H54 (cell line): ENCODE data around the gene CCM2L.
A peak's percentile ranks its signal among the peaks of the same experiment; 100 is the strongest.

ENCODE experiments used
- DNase-seq: peaks from one replicate; pipeline ENCODE4 v3.0.0; 2011; ENCODE audit warnings: low spot score, mixed read lengths; ENCODE audit not compliant: insufficient read length
- FAIRE-seq: peaks from 3 replicates; lab custom pipeline; 2011; peaks lifted over from hg19 to GRCh38; lab: Jason Lieb, UNC
- POLR2A ChIP-seq: IDR thresholded peaks from 2 replicates; pipeline ENCODE4 v1.6.1; 2011; ENCODE audit warnings: low read depth, mild to moderate bottlenecking, low read length

CCM2L gene

DNA sequence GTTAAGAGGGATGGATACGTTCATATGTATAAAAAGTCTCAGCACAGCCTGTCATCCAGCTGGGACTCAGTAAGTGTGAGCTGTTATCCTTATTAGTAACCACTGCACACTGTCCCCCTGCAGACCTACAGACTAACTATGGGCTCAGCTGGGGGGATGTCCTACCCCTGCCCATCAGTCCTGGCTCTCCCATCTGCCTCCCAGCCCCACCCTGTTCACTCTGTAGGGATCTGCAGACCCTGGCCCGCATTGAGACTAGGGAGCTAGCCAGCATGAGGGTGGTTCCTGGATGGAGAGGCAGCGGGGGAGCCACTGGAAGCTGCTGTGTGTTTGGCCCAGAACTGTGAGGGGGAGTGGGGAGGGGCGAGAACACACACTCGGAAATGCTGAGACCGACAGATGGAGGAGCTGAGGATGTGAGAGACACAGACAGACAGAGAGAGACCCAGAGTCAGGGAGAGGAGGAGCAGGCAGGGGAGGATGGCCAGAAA is 25.2 kb upstream of the CCM2L start:
- FAIRE-seq (no peak), DNase-seq (no peak)
- TF ChIP-seq POLR2A = no peak

DNA sequence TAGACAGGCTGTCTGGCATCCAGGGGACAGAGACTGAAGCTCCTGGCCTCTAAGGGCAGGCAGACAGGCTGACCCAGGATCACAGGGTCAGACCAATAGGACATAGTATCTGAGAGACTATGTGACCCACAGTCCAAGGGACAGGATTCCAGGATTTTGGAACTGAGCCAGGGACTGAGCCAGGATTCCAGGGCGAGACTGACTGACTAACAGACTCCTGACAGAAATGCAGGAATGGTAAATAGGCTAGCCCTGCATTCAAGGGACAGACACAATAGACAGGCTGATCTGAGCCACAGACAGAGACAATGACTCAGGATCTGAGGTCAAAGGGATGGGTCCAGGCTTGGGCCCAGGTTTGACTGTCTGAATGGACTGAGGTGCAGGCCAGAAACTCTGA is 22.5 kb upstream of the CCM2L start:
- DNase-seq = peak; percentile 60
- no peak for TF ChIP-seq POLR2A
- FAIRE-seq = no peak

DNA sequence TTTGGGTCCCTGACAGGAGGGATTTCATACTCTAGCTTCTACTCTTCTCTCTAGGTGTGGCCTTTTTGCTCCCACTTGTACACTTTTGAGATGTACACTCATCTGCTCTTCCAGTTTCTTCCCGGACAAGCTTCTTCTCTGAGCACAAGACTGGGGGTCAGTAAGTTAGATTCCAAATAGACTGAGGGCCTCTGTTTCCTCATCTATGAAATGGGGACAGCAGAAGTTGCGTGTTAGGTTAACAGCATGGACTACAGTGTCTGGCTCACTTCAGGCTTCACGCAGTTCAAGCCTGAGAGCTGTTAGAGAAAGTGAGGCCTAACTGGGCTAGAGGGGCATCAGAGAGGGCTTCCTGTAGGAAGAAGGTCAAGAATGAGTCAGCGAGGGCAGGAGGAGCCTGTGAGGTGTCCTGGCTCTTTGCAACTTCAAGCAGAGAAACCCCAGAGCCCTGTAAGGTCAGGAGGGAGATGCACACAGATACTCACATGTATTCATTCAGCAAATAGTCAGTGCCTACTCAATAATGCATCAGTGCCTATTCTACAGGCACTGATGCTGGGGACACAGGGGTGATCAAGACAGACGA is 21.7 kb upstream of the CCM2L start:
- DNase-seq (no peak), FAIRE-seq (no peak)
- no peak for TF ChIP-seq POLR2A

DNA sequence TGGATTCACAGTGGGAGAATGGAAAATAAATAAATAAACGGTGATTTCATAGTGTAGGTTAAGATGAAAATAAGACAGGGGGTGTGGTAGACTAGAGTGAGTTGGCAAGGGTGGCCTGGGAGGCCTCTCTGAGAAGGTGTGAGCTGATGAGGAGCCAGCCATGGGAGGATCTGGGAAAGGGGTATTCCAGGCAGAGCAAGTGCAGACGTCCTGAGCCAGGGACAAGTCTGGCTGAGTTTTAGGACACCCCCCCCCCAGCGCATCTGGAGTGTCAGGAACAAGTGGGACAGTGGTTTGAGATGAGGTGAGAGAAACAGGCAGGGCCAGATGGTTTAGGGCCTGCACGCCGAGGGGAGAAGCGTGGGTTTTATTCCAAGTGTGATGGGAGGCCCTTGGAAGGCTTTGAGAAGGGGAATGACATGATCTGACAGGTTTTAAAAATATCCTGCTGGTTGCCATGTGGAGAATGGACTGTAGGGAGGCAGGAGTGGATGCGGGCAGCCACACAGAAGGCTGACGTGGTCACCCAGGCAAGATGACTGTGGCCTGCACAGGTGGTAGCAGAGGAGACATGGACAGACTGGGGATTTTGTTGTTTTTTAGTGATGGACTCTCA is 21.1 kb upstream of the CCM2L start:
- FAIRE-seq = no peak
- TF ChIP-seq POLR2A = no peak
- no peak for DNase-seq

DNA sequence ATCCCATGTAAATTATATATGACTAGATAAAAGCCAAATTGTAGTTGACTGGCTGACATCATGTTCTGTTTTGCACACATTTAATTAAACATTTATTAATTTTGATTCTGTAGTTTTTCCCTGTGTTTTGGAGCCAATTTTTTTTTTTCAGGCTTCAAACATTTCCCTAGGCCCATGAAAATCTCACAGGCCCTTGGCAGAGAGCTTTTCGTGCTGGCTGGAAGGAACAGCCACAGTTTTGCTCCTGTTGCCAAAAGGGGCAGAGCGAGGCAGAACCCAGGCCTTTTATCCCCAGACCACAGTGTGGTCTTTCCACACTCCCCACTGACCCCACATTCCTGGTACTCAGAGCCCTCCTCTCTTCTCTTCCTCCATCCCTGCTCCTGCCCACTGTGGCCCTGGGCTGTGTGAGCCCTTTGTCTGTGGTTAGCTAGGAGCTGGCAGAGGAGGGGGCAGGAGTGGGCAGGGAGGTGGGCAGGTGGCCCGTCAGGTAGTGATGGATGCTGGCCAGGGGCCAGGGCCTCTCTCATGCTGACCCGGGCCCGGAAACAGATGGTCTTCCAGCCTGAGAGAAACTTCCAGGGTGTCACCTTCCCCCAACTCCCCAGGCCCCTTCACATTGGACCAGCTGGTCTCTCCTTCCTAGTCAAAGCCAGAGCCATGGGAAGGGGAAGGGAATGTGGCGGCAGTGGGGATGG is 19.4 kb upstream of the CCM2L start:
- FAIRE-seq = no peak
- TF ChIP-seq POLR2A = no peak
- no peak for DNase-seq

DNA sequence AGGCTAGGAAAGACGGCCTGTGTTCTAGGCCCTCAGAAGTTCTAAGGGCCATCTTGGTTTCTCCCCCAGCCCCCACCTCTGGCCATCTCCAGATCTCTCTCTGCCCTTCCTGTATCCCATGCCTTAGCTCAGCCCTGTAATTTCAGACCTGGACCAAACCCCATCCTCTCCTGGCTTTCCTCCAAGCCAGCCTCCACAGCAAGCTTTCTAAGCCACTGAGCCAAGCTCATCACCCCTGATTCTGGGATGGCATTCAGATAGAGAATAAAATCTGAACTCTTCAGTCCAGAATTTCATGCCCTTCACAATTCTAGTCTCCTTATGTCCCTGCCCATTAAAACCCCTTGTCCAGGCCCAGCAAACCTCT is 18.9 kb upstream of the CCM2L start:
- no peak for TF ChIP-seq POLR2A
- no peak for FAIRE-seq
- no peak for DNase-seq

DNA sequence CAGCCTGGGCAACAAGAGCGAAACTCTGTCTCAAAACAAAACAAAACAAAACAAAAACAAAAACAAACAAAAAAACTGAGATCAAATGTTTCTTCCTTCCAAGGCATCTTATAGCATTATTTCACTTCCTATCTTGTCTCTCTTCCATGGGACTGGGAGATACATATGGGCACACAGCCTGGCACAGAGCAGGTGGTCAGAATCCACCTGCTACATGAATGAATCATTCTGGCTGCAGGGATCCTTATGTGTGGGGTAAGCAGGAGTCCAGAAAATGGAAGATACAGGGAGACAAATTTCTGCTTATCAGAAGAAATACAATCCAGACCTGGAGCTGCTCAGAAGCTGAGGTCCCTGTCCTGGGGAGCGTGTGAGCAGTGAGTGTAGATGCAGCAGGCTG is 18.2 kb upstream of the CCM2L start:
- no peak for DNase-seq
- no peak for TF ChIP-seq POLR2A
- no peak for FAIRE-seq

DNA sequence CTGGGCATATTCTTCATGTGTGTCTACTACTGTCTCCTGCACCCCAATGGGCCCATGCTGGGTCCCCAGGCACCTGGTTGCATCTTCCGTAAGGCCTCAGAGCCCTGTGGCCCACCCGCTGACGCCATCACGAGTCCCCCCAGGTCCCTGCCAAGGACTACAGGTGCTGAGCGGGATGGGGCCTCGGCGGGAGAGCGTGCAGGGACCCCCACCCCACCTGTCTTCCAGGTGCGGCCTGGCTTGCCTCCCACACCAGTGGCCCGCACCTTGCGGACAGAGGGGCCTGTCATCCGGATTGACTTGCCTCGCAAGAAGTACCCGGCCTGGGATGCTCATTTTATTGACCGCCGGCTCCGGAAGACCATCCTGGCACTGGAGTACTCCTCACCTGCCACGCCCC is 13.2 kb upstream of the CCM2L start:
- FAIRE-seq = no peak
- TF ChIP-seq POLR2A = no peak

DNA sequence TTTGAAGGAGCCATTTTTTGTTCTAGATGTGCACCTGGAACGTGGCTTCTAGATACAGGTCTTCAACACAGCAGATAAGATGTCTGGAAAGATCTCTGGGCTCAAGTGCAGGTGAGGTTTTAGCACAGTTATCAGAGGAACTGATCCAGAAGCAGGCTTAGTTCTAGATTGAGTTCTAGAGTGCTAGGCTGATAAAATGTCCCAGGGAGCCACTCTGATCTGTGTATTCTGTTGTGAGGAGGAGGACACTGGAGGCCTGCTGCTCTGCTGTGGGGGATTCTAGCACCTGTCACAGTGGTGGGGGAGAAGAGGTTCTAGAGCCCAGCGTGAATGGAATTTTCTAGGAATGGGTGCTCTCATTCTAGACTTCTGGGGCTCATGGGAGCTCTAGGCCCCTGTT is 12.0 kb upstream of the CCM2L start:
- FAIRE-seq (no peak), DNase-seq (no peak)
- no peak for TF ChIP-seq POLR2A

More for the DNA sequence above, 13.2 kb upstream of the CCM2L start:
- no peak for DNase-seq

DNA sequence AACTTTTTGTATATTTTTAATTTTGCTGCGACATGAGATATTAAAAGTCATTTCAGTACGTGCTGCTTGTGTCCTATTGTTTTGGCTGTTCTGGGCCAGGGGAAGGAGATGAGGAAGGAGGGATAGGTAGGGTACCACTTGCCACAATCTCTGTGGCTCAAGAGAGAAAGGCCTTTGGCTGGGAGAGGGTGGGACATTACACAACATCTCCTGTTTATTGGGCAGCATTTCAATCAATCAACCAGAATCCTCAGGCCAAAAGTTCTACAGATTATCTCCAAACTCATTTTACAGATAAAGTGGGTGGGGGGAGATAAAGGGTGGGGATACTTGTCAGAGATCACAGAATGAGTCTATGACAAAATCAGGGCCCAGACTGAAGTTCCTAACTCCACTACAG is 6.9 kb upstream of the CCM2L start:
- no peak for TF ChIP-seq POLR2A
- DNase-seq = no peak
- FAIRE-seq = no peak

DNA sequence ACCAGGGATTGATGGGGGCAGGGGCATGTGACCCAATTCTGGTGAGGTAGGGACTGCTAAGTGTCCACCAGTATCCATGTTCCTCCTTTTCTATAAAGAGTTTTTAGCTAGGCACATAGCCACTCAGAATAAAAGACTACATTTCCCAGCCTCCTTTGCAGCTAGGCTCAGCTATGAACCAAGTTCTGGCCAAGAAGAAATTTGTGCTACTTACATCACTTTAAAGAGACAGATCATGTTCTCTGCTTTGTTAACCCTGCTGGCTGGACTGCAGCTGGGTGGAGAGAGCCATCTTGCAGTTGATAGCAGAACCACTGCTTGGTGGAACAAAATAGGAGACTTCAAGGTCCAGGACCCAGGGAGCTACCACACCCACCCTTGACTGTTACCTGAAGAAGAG is 5.3 kb upstream of the CCM2L start:
- DNase-seq (peak; percentile 50), FAIRE-seq (no peak)
- TF ChIP-seq POLR2A = no peak

DNA sequence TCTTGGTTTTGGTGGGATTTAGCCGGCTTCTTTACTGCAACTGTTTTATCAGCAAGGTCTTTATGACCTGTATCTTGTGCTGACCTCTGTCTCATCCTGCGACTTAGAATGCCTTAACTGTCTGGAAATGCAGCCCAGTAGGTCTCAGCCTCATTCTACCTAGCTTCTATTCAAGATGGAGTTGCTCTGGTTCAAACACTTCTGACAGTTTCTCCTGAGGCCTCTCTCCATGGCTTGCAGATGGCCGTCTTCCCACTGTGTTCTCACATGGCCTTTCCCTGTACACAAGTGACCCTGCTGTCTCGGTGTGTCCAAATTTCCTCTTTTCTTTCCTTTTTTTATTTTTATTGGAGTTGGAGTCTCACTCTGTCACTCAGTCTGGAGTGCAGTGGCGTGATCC is 4.2 kb upstream of the CCM2L start:
- FAIRE-seq (no peak), DNase-seq (no peak)
- no peak for TF ChIP-seq POLR2A

DNA sequence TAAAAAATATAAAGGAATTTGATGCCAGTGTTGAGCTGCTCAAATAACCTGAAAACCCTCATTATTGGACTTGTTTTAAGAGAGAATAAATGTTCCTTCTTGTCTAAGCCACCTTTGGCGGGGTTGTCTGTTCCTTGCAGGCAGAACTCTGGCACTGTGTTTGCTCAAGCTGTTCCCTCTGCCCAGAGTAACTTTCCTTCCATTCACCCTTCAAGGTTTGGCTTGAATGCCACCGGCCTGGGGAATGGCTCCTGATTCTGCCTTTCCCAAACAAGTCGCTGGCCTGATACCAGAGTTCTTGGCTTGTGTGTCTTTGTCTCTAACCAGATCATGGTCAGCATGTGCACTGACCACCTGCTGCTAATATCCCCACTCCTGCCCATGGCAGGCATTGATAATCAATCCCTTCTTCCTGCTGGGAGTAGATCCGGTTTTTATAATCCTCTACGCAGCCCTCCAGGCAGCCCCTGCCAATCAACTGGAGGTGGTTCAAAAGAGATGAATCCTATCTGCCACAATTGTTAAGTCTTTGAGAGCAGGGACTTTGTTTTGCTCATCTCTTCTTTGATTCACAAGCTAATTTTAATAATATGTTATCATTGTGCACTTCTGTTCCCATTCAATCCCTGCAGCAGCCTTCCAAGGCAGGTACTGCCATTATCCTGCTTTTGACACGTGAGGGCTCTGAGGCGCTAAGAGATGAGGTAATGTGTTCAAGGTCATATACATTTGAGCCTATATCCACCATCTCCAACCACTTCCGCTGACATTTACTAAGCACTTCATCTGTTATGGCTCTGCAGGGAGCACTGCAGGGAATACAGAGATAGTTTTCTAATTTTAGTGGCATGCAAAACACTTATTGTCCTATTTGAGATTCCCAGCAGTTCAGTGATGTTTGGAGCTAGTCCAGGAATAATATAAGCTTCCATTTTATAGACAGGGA is 3.1 kb upstream of the CCM2L start:
- FAIRE-seq = no peak
- no peak for DNase-seq
- no peak for TF ChIP-seq POLR2A

DNA sequence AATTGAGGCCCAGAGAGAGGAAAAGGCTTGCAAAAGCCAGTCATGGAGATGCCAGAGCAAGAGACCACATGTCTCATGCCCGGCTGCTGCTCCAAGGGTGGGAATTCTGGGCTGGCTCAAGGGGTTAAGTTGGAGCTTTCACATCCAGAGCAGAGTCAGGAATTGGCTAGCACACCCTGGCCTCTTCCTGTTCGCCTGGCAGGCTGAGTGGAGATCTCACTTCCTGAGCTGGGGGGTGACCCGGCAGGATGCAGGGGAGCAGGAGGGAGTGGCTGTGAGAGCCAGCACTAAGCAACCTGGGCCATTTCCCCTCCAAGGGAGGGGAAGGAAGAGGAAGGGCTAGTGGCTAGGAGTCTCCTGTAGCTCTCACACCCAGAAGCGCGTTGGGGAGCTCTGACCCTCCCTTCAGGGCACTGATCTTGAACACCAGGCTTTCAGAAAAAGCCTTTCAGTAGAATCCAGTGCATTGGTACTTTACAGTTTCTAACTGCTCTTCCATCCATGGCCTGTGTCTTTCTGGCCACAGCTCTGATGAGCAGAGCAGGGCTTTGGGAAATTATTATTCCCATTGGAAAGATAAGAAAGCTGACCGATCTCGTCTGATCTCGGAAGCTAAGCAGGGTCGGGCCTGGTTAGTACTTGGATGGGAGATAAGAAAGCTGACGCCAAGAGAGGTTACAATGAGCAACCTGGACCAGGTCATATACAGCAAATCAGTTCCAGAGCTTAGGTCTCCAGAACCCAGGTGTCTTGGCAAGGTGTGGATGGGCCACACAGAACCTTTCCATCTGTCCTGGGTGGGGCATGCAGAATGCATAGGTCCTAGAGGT is 2.2 kb upstream of the CCM2L start:
- TF ChIP-seq POLR2A = no peak
- no peak for FAIRE-seq
- DNase-seq = no peak
